ENCODE results near the gene EFCAB14. TPM values are rescaled to one million over a fixed set of nuclear protein-coding genes. Genes with fewer than 3 reads are reported as not detected.
"Not testable (repeated sequence)": the region's sequence is repeated elsewhere in the genome, so short reads cannot be mapped to it uniquely, and the experiment has no call there.

EFCAB14 gene
- total RNA-seq, 1 donor from 2014 or later = 59.0 TPM

GRCh38 chr1:46760558-46761166 is 41.7 kb upstream of the EFCAB14 start:
- no peak for TF ChIP-seq CTCF (IDR thresholded peaks at IDR 0.05; ENCODE audit: borderline replicate concordance)
- Histone ChIP-seq H3K4me1 (no peaks in the 10 kb centered on the region), H3K27me3 (ENCODE audit: low read depth) (peaks cover 58% of the 10 kb centered on the region), H3K9me3 (replicated peaks) (peaks cover 6% of the 10 kb centered on the region), H3K27ac (replicated peaks) (no peak overlapping the region), H3K36me3 (no peaks in the 10 kb centered on the region), H3K4me3 (no peak overlapping the region)
- intact Hi-C loops (cut with micrococcal nuclease) = no loop called here
- no peak for DNase-seq

- intact Hi-C loops (cut with micrococcal nuclease) = no loop called here
- H3K36me3 ChIP-seq = no peaks in the 10 kb centered on the region
- H3K4me1 ChIP-seq = no peaks in the 10 kb centered on the region
- H3K4me3 ChIP-seq = no peak overlapping the region
- DNase-seq = no peak
- H3K9me3 ChIP-seq (replicated peaks) = peaks cover 6% of the 10 kb centered on the region
- no peak for TF ChIP-seq CTCF (IDR thresholded peaks at IDR 0.05; ENCODE audit: borderline replicate concordance)
- H3K27me3 ChIP-seq (ENCODE audit: low read depth) = peaks cover 46% of the 10 kb centered on the region
- no peak overlapping the region for H3K27ac ChIP-seq (replicated peaks)
Observed at GRCh38 chr1:46757956-46758528, 39.1 kb upstream of the EFCAB14 start.

GRCh38 chr1:46757247-46757955 is 38.5 kb upstream of the EFCAB14 start:
- DNase-seq = no peak
- no peak for TF ChIP-seq CTCF (IDR thresholded peaks at IDR 0.05; ENCODE audit: borderline replicate concordance)
- Histone ChIP-seq H3K27ac (replicated peaks) (no peak overlapping the region), H3K9me3 (replicated peaks) (no peaks in the 10 kb centered on the region), H3K4me1 (no peaks in the 10 kb centered on the region), H3K36me3 (no peaks in the 10 kb centered on the region), H3K27me3 (ENCODE audit: low read depth) (peaks cover 39% of the 10 kb centered on the region), H3K4me3 (no peak overlapping the region)
- intact Hi-C loops (cut with micrococcal nuclease) = no loop called here

GRCh38 chr1:46755121-46755520 is 36.2 kb upstream of the EFCAB14 start:
- no peak for TF ChIP-seq CTCF (IDR thresholded peaks at IDR 0.05; ENCODE audit: borderline replicate concordance)
- Histone ChIP-seq H3K27ac (replicated peaks) (no peak overlapping the region), H3K27me3 (ENCODE audit: low read depth) (peaks cover 34% of the 10 kb centered on the region), H3K4me3 (no peak overlapping the region), H3K9me3 (replicated peaks) (no peaks in the 10 kb centered on the region), H3K4me1 (peaks cover 5% of the 10 kb centered on the region), H3K36me3 (no peaks in the 10 kb centered on the region)
- DNase-seq = no peak
- intact Hi-C loops (cut with micrococcal nuclease) = no loop called here

GRCh38 chr1:46754707-46755106 is 35.8 kb upstream of the EFCAB14 start:
- H3K27ac ChIP-seq (replicated peaks); H3K36me3 ChIP-seq; H3K4me1 ChIP-seq; intact Hi-C loops (cut with micrococcal nuclease); H3K4me3 ChIP-seq; DNase-seq; H3K9me3 ChIP-seq (replicated peaks): not testable (repeated sequence)
- H3K27me3 ChIP-seq (ENCODE audit: low read depth) = peaks cover 33% of the 10 kb centered on the region

- no peak overlapping the region for H3K4me3 ChIP-seq
- no peak for TF ChIP-seq CTCF (IDR thresholded peaks at IDR 0.05; ENCODE audit: borderline replicate concordance)
- no peaks in the 10 kb centered on the region for H3K9me3 ChIP-seq (replicated peaks)
- DNase-seq = no peak
- intact Hi-C loops (cut with micrococcal nuclease) = no loop called here
- H3K36me3 ChIP-seq = no peaks in the 10 kb centered on the region
- H3K4me1 ChIP-seq = peaks cover 15% of the 10 kb centered on the region
- H3K27ac ChIP-seq (replicated peaks) = no peak overlapping the region
- peaks cover 33% of the 10 kb centered on the region for H3K27me3 ChIP-seq (ENCODE audit: low read depth)
Observed at GRCh38 chr1:46753985-46754384, 35.1 kb upstream of the EFCAB14 start.
